GM13976 (cell line): ENCODE measurements around the gene SKOR1.

Source experiments
- DNase-seq: peaks from one replicate; pipeline ENCODE4 v3.0.0; 2012; ENCODE audit warnings: low spot score
- CTCF ChIP-seq: IDR thresholded peaks from 2 replicates; pipeline ENCODE4 v1.5.1; 2012; ENCODE audit warnings: borderline replicate concordance, mild to moderate bottlenecking; ENCODE audit not compliant: insufficient read depth; ENCODE audit errors: extremely low read depth, missing control alignments, control extremely low read depth
- in situ Hi-C: fragments of 300-500 bp; cut with MboI; formaldehyde crosslinking; loops from one replicate; pipeline ENCODE4 v1.12.0; 2022; ENCODE audit warnings: low sequenced_read_pairs, mixed read lengths, inconsistent platforms; ENCODE audit not compliant: unreplicated experiment

Gene SKOR1

GRCh38 chr15:67865331-67865730 is 40.0 kb downstream of the SKOR1 start:
- no peak for DNase-seq
- in situ Hi-C loops, result loop anchor here (25.0 kb wide), 2 partner anchors 197 to 297 kb away; partner anchors contain the start of gene PIAS1

GRCh38 chr15:67865766-67866165 is 40.5 kb downstream of the SKOR1 start:
- DNase-seq, result no peak
- in situ Hi-C loops, result loop anchor here (25.0 kb wide), 2 partner anchors 197 to 297 kb away; partner anchors contain the start of gene PIAS1
- TF ChIP-seq CTCF, result no peak

More at GRCh38 chr15:67865331-67865730, 40.0 kb downstream of the SKOR1 start:
- no peak for TF ChIP-seq CTCF

- no peak for TF ChIP-seq CTCF
- in situ Hi-C loops, result loop anchor here (25.0 kb wide), 2 partner anchors 193 to 293 kb away; partner anchors contain the start of gene PIAS1
- no peak for DNase-seq
These were observed 44.4 kb downstream of the SKOR1 start for GRCh38 chr15:67869701-67870100.

- in situ Hi-C loops, result loop anchor here (25.0 kb wide), 2 partner anchors 191 to 291 kb away; partner anchors contain the start of gene PIAS1
- no peak for TF ChIP-seq CTCF
- no peak for DNase-seq
These were observed 45.6 kb downstream of the SKOR1 start for GRCh38 chr15:67870868-67871408.

GRCh38 chr15:67873777-67874176 is 48.5 kb downstream of the SKOR1 start:
- in situ Hi-C loops, result loop anchor here (25.0 kb wide), 2 partner anchors 189 to 289 kb away; partner anchors contain the start of gene PIAS1

GRCh38 chr15:67878712-67879206 is 53.5 kb downstream of the SKOR1 start:
- in situ Hi-C loops, result no loop called here
- TF ChIP-seq CTCF, result no peak
- DNase-seq, result no peak

More at GRCh38 chr15:67873777-67874176, 48.5 kb downstream of the SKOR1 start:
- TF ChIP-seq CTCF, result no peak
- no peak for DNase-seq
